ENCODE data around the gene FBXW8. TPM values are rescaled to one million over a fixed set of nuclear protein-coding genes. Genes with fewer than 3 reads are reported as not detected.

Gene FBXW8
- polyA plus RNA-seq, 3 donors: 2.0 to 5.2 (median 2.7) TPM

- no peak overlapping the region for H2AFZ ChIP-seq (ENCODE audit: insufficient read depth, low read depth, low read length, poor library complexity, severe bottlenecking)
- H3K27me3 ChIP-seq (ENCODE audit: control insufficient read depth in 2 of 2, insufficient read depth in 2 of 2, low read length in 2 of 2): no peaks in the 10 kb centered on the region
- no peak for TF ChIP-seq CTCF (IDR thresholded peaks at IDR 0.05)
- H3K36me3 ChIP-seq (replicated peaks in 1 of 2; ENCODE audit: control insufficient read depth in 1 of 2, insufficient read depth in 2 of 2, low read length in 2 of 2): peaks cover 23 to 42% of the 10 kb centered on the region in 2 donors
- Mint-ChIP-seq H3K36me3 (peaks cover 35 to 45% of the 10 kb centered on the region in 2 donors), H3K9me3 (no peaks in the 10 kb centered on the region), H3K27me3 (ENCODE audit: low read depth in 3 of 3) (peaks cover 0 to 2% (median 0%) of the 10 kb centered on the region in 3 donors), H3K27ac (no peak overlapping the region), H3K4me3 (no peak overlapping the region), H3K4me1 (peaks cover 2% of the 10 kb centered on the region)
- no peak overlapping the region for H3K4me3 ChIP-seq (replicated peaks in 1 of 3; ENCODE audit: low read depth in 2 of 3, low read length in 3 of 3)
- 98% methylated on average over 11 of the region's 15 CpGs for WGBS (ENCODE audit: insufficient coverage)
- H3K4me2 ChIP-seq (replicated peaks; ENCODE audit: extremely low read depth, low read length, poor library complexity, severe bottlenecking): no peak overlapping the region
- no peak for DNase-seq
- H3K27ac ChIP-seq (ENCODE audit: low read depth in 1 of 2, low read length in 2 of 2): no peak overlapping the region
- H3K9ac ChIP-seq (ENCODE audit: insufficient read depth, low read length, poor library complexity, severe bottlenecking): no peak overlapping the region
- no peaks in the 10 kb centered on the region for H3K79me2 ChIP-seq (ENCODE audit: insufficient read depth, low read length)
- intact Hi-C loops (cut with micrococcal nuclease): no loop called here
- H3K4me1 ChIP-seq (ENCODE audit: control insufficient read depth in 1 of 2, insufficient read depth in 2 of 2, low read length in 2 of 2): no peaks in the 10 kb centered on the region
- H3K9me3 ChIP-seq (replicated peaks in 1 of 2; ENCODE audit: control insufficient read depth in 1 of 2, insufficient read depth in 1 of 2, low read length in 2 of 2): no peaks in the 10 kb centered on the region
- H4K20me1 ChIP-seq (ENCODE audit: insufficient read depth, low read length): no peaks in the 10 kb centered on the region
These were observed 40.0 kb downstream of the FBXW8 start for GRCh38 chr12:116950628-116951325.

DNA sequence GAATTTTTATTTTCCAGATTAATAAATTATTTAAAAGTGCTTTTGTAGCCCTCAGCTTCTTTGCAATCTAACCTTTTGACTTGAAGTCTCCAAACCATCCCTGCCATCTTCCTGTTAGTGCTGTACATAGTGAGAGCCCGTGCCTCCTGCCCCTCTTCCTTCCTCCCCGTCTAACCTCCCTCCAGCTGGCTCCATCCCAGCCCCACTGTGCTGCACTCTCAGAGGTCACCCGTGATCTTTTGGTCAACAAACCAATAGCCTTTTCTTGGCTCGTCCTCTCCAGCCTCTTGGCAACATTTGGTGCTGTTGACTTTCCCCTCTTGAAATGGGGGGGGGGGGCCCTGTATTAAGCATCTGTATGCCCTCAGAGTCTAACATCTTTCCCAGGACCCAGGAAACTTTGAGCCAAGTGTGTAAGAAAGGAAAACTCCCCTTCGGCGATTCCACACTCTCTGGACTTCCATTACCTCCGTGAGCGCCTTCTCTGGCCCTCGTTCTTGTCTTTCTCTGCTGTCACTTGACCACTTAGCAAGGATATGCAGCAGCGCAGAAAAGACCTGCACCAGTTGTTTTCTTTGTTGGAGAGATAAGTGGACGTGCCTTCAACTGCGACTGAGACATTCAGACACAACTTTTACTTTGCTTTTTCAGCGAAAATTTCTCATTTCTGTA, 44.1 kb downstream of the FBXW8 start:
- H3K27me3 ChIP-seq (ENCODE audit: control insufficient read depth in 2 of 2, insufficient read depth in 2 of 2, low read length in 2 of 2): no peaks in the 10 kb centered on the region
- no peak for TF ChIP-seq CTCF (IDR thresholded peaks at IDR 0.05)
- Mint-ChIP-seq H3K4me1 (peaks cover 2% of the 10 kb centered on the region), H3K27ac (peak overlapping the region in 2 of 7 donors; percentile 12 to 73), H3K36me3 (peaks cover 12 to 13% of the 10 kb centered on the region in 2 donors), H3K4me3 (no peak overlapping the region), H3K9me3 (no peaks in the 10 kb centered on the region), H3K27me3 (ENCODE audit: low read depth in 3 of 3) (no peaks in the 10 kb centered on the region)
- H3K4me3 ChIP-seq (replicated peaks in 1 of 3; ENCODE audit: low read depth in 2 of 3, low read length in 3 of 3): no peak overlapping the region
- H4K20me1 ChIP-seq (ENCODE audit: insufficient read depth, low read length): no peaks in the 10 kb centered on the region
- no peaks in the 10 kb centered on the region for H3K79me2 ChIP-seq (ENCODE audit: insufficient read depth, low read length)
- WGBS (ENCODE audit: insufficient coverage): 81% methylated on average over 7 of the region's 13 CpGs
- intact Hi-C loops (cut with micrococcal nuclease): no loop called here
- H3K9me3 ChIP-seq (replicated peaks in 1 of 2; ENCODE audit: control insufficient read depth in 1 of 2, insufficient read depth in 1 of 2, low read length in 2 of 2): no peaks in the 10 kb centered on the region
- no peaks in the 10 kb centered on the region for H3K4me1 ChIP-seq (ENCODE audit: control insufficient read depth in 1 of 2, insufficient read depth in 2 of 2, low read length in 2 of 2)
- peaks cover under 1 to 19% of the 10 kb centered on the region in 2 donors for H3K36me3 ChIP-seq (replicated peaks in 1 of 2; ENCODE audit: control insufficient read depth in 1 of 2, insufficient read depth in 2 of 2, low read length in 2 of 2)
- H3K9ac ChIP-seq (ENCODE audit: insufficient read depth, low read length, poor library complexity, severe bottlenecking): no peak overlapping the region
- H3K4me2 ChIP-seq (replicated peaks; ENCODE audit: extremely low read depth, low read length, poor library complexity, severe bottlenecking): no peak overlapping the region
- no peak overlapping the region for H3K27ac ChIP-seq (ENCODE audit: low read depth in 1 of 2, low read length in 2 of 2)
- DNase-seq: no peak
- no peak overlapping the region for H2AFZ ChIP-seq (ENCODE audit: insufficient read depth, low read depth, low read length, poor library complexity, severe bottlenecking)

All from CD14-positive monocyte (primary cell).